CD4-positive, alpha-beta T cell treated with Interleukin-15 for 4 hours (primary cell): ENCODE results near the gene PRCP.

Experiments used
- DNase-seq: peaks from one replicate; pipeline ENCODE4 v3.0.0-alpha.2; 2020; ENCODE audit warnings: low spot score

Gene PRCP

DNA sequence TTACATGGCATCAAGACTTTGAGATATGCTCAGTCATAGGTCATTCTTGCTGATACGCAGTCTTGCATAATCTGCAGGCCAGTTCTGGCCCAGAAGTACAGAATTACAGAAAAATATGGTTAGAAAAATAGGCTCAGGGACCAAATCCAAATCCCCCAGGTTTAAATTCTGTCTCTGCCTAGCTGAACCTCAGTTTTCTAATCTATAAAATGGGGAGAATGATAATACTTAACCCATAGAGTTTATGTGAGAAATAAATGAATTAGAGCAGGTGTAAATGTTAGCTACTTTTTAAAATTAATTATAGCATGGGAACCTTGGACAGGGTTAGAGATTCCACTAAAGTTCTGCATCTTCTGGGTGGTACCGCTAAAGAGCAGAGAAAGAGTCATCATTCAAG lies 114.2 kb downstream of the PRCP start:
- no peak for DNase-seq

DNA sequence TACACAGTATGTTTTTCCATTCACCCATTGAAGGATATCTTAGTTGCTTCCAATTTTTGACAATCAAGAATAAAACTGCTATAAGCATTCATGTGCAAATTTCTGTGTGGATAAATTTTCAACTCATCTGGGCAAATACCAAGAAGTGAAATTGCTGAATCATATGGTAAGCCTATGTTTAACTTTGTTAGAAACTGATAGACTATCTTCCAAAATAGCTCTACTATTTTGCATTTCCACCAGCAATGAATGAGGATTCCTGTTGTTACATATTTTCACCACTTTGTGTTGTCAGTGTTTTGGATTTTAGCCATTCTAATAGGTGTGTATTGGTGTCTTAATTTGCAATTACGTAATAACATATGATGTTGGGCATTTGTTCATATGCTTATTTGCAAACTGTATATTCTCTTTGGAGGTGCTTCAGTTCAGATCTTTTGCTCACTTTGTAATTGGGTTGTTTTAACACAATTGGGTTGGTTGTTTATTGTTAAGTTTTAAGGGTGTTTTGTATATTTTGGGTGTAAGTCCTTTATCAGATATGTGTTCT lies 117.3 kb downstream of the PRCP start:
- DNase-seq = no peak

DNA sequence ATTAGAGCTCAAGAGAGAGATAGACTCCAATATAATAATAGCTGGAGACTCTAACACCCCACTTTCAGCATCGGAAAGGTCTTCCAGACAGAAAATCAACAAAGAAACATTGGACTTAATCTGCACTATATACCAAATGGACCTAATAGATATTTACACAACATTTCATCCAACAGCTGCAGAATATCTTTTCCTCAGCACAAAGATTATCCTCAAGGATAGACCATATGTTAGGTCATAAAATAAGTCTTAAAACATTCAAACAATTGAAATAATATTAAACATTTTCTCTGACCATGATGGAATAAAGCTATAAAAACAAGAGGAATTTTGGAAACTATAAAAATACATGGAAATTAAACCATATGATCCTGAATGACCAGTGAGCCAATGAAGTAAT lies 121.5 kb downstream of the PRCP start:
- DNase-seq = no peak

DNA sequence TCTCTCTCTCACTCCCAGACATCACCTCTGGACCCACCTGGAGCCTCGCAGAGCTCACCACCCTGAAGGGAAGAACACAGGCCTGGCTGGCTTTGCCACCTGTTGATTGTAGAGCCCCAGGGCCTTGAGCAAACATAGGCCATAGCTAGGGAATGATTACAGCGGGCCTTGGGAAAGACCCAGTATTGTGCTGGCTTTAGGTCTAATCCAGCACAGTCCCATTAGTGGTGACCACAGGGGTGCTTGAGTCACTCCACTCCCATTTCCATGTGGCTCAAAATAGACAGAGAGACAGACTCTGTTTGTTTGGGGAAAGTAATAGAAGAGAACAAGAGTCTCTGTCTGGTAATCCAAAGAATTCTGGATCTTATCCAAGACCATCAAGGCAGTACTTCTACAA lies 123.9 kb downstream of the PRCP start:
- no peak for DNase-seq

DNA sequence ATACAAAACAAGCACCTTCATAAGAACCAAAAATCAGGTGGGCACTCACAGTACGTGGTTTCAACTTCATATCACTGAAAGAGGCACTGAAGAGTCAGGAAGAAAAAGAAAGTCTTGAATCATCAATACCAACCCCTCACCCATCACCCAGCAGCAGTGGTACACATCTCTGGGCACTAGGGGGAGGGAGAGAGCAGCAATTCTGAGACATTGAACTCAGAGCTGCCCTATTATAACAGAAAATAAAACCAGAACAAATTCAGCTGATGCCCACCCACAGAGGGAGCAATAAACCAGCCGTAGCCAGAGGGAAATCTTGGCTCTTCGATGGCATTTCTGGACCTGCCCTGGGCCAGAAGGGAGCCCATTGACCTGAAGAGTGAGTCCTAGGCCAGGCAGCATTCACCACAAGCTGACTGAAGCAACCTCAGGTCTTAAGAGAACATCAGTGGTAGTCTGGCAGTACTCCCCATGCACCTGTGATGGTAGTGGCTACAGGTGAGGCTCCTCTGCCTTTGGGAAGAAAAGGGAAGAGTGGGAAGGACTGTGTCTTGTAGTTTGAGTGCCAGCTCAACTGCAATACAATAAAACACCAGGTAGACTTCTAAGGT lies 124.4 kb downstream of the PRCP start:
- DNase-seq = peak; percentile 26

DNA sequence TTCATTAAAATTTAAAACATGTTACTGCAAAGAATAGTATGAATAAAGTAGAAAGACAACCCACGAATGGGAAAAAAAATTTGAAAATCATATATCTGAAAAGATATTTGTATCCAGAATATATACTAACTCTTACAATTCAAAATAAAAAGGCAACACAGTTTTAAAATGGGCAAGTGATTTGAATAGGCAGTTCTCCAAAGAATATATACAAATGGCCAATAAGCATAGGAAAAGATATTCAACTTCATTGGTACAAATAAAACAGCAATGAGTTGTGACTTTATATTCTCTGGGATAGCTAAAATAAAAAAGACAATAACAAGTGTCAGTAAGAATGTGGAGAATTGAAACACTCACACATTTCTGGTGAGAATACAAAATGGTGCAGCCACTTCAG lies 125.0 kb downstream of the PRCP start:
- no peak for DNase-seq
